ENCODE data around the gene PPP1R14C.

GRCh38 chr6:150163970-150164369, 21.1 kb downstream of the PPP1R14C start:
- TF ChIP-seq CTCF (IDR thresholded peaks at IDR 0.05 in 8 of 11, conservative IDR thresholded peaks at IDR 0.05 in 3 of 11) (no peak), POLR2A (IDR thresholded peaks at IDR 0.05) (no peak)
